Vagina (tissue), 2 donors: Measurements from ENCODE around the gene ARHGAP8.

ENCODE experiments used
- POLR2AphosphoS5 ChIP-seq, 2 donors: sonication (generic); formaldehyde crosslinking; IDR thresholded peaks; one replicate each; pipeline ENCODE4 v1.9.0; 2017; ENCODE audit warnings: antibody characterized with exemption in 2 of 2, mild to moderate bottlenecking in 2 of 2, low read depth in 1 of 2; ENCODE audit not compliant: insufficient read depth in 1 of 2
- TF ChIP-seq, protein P1 (sequence below), 3 experiments: fragments of 450-650 bp in 2 of 3; fragments of 200-600 bp in 1 of 3; sonication (generic) in 1 of 3; IDR thresholded peaks; one replicate each; pipeline ENCODE4 v1.5.1; 2017 to 2019; ENCODE audit warnings: antibody characterized with exemption in 3 of 3, mild to moderate bottlenecking in 2 of 3, moderate library complexity in 2 of 3

DNA sequence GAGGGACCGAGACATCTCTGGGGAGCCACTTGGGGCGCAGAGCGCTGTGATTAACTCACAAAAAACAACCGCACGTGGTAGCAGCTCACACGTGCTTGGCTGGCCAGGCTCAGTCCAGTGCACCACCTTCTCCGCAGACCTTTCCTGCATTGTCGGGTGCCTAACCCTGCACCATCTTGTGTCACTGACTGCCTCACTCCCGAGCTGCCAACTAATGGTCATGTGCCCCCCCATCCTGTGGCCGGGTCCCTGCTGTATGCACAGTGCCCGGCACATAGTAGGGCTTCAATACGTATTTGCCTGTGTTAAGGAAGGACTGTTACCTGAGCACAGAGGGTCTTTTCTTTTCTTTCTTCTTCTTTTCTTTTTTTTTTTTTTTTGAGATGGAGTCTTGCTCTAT is 71.9 kb downstream of the ARHGAP8 start:
- TF ChIP-seq POLR2AphosphoS5 (IDR thresholded peaks at IDR 0.05; ENCODE audit: insufficient read depth in 1 of 2, low read depth in 1 of 2) = no peak
- TF ChIP-seq, protein P1, sequence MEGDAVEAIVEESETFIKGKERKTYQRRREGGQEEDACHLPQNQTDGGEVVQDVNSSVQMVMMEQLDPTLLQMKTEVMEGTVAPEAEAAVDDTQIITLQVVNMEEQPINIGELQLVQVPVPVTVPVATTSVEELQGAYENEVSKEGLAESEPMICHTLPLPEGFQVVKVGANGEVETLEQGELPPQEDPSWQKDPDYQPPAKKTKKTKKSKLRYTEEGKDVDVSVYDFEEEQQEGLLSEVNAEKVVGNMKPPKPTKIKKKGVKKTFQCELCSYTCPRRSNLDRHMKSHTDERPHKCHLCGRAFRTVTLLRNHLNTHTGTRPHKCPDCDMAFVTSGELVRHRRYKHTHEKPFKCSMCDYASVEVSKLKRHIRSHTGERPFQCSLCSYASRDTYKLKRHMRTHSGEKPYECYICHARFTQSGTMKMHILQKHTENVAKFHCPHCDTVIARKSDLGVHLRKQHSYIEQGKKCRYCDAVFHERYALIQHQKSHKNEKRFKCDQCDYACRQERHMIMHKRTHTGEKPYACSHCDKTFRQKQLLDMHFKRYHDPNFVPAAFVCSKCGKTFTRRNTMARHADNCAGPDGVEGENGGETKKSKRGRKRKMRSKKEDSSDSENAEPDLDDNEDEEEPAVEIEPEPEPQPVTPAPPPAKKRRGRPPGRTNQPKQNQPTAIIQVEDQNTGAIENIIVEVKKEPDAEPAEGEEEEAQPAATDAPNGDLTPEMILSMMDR (IDR thresholded peaks at IDR 0.05) = no peak
